Smooth muscle cell (in vitro differentiated cells): ENCODE results near the gene TMEM237. TPM values are rescaled to one million over a fixed set of nuclear protein-coding genes. Genes with fewer than 3 reads are reported as not detected.

Experiments
- DNase-seq: peaks from one replicate; lab custom pipeline; 2025; ENCODE audit not compliant: unreplicated experiment; lab: John Stamatoyannopoulos, UW
- H2AFZ ChIP-seq: fragments of 200-600 bp; sonication (generic); 2 replicates; pipeline ENCODE4 v1.6.0; 2016; ENCODE audit warnings: antibody characterized with exemption, low read depth, mild to moderate bottlenecking
- H3F3A ChIP-seq: fragments of 200-600 bp; sonication (generic); 2 replicates; pipeline ENCODE4 v1.6.0; 2017; ENCODE audit warnings: antibody characterized with exemption, low read depth
- H3K27ac ChIP-seq: fragments of 200-600 bp; sonication (generic); 2 replicates; pipeline ENCODE4 v1.5.1; 2016; ENCODE audit warnings: low read depth, mild to moderate bottlenecking
- H3K27me3 ChIP-seq: fragments of 200-600 bp; sonication (generic); 2 replicates; pipeline ENCODE4 v1.6.1; 2016; ENCODE audit warnings: low read depth, mild to moderate bottlenecking
- H3K36me3 ChIP-seq: fragments of 200-600 bp; sonication (generic); 2 replicates; pipeline ENCODE4 v1.5.1; 2016; ENCODE audit warnings: low read depth
- H3K4me1 ChIP-seq: fragments of 200-600 bp; sonication (generic); 2 replicates; pipeline ENCODE4 v1.5.1; 2016; ENCODE audit warnings: low read depth
- H3K4me2 ChIP-seq: fragments of 200-600 bp; sonication (generic); 2 replicates; pipeline ENCODE4 v1.6.0; 2016; ENCODE audit warnings: mild to moderate bottlenecking
- H3K4me3 ChIP-seq: fragments of 200-600 bp; sonication (generic); 2 replicates; pipeline ENCODE4 v1.5.1; 2016; ENCODE audit warnings: mild to moderate bottlenecking
- H3K79me2 ChIP-seq: fragments of 200-600 bp; sonication (generic); 2 replicates; pipeline ENCODE4 v1.6.0; 2016; ENCODE audit warnings: low read depth, mild to moderate bottlenecking
- H3K9ac ChIP-seq: fragments of 200-600 bp; sonication (generic); 2 replicates; pipeline ENCODE4 v1.6.0; 2016; ENCODE audit warnings: low read depth
- H3K9me3 ChIP-seq: fragments of 200-600 bp; sonication (generic); replicated peaks from 2 replicates; pipeline ENCODE4 v1.5.1; 2016; ENCODE audit warnings: low read depth
- H4K20me1 ChIP-seq: fragments of 200-600 bp; sonication (generic); 2 replicates; pipeline ENCODE4 v1.6.0; 2016; ENCODE audit warnings: low read depth
- WGBS: methylation state at CpG from one replicate; pipeline ENCODE4 v1.1.7; 2016; ENCODE audit warnings: low lambda C conversion rate; 5-methylcytosine and 5-hydroxymethylcytosine counted together
- polyA plus RNA-seq: library from polyadenylated mRNA; unstranded; fragments of >200 nt; fragmentation: Nextera tagmentation; extraction: Ambion mirVana; gene quantifications from 2 replicates; pipeline ENCODE4 v1.2.1, GENCODE V29; 2016
- total RNA-seq: library from RNA; depleted of rRNA; stranded (reverse); fragments of >200 nt; gene quantifications from 2 replicates; pipeline ENCODE4 v1.2.3, GENCODE V29; 2014
- TF ChIP-seq, protein P1 (sequence below): fragments of 200-600 bp; sonication (generic); IDR thresholded peaks from 2 replicates; pipeline ENCODE4 v1.5.1; 2017; ENCODE audit warnings: borderline replicate concordance, mild to moderate bottlenecking, antibody characterized with exemption; ENCODE audit not compliant: insufficient read depth, poor library complexity, severe bottlenecking

TMEM237 gene
- total and polyA plus RNA-seq, 2 experiments from 2014 or later = 25.6 to 47.4 TPM

DNA sequence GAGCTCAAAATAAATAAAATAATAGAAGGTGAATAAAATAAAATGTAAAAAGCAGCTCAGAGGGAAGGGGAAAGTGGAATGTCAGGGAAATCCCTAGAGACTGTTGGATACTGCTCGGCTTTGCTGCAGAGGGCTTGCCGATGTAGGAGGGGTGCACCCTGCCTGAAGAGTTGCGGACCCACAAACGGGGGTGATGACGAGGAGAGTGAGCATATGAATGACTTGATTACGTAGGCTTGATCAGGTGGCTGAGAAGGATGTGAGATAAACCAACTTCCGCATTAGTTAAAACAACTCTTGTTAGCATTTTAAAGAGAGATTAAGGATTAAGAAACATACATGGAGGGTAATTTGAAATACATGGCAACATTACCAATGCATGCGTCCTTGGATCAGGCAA lies 21.0 kb upstream of the TMEM237 start:
- no peaks in the 10 kb centered on the region for H3F3A ChIP-seq
- H3K4me3 ChIP-seq = no peak overlapping the region
- no peak overlapping the region for H3K27ac ChIP-seq
- no peaks in the 10 kb centered on the region for H3K9me3 ChIP-seq
- no peak overlapping the region for H3K4me2 ChIP-seq
- TF ChIP-seq, protein P1, sequence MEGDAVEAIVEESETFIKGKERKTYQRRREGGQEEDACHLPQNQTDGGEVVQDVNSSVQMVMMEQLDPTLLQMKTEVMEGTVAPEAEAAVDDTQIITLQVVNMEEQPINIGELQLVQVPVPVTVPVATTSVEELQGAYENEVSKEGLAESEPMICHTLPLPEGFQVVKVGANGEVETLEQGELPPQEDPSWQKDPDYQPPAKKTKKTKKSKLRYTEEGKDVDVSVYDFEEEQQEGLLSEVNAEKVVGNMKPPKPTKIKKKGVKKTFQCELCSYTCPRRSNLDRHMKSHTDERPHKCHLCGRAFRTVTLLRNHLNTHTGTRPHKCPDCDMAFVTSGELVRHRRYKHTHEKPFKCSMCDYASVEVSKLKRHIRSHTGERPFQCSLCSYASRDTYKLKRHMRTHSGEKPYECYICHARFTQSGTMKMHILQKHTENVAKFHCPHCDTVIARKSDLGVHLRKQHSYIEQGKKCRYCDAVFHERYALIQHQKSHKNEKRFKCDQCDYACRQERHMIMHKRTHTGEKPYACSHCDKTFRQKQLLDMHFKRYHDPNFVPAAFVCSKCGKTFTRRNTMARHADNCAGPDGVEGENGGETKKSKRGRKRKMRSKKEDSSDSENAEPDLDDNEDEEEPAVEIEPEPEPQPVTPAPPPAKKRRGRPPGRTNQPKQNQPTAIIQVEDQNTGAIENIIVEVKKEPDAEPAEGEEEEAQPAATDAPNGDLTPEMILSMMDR = no peak
- no peak for DNase-seq
- H3K36me3 ChIP-seq = no peaks in the 10 kb centered on the region
- H2AFZ ChIP-seq = no peak overlapping the region
- H3K9ac ChIP-seq = no peak overlapping the region
- no peaks in the 10 kb centered on the region for H4K20me1 ChIP-seq
- no peaks in the 10 kb centered on the region for H3K27me3 ChIP-seq
- 88% methylated on average over 8 of the region's 8 CpGs for WGBS
- H3K4me1 ChIP-seq = no peaks in the 10 kb centered on the region
- no peaks in the 10 kb centered on the region for H3K79me2 ChIP-seq

DNA sequence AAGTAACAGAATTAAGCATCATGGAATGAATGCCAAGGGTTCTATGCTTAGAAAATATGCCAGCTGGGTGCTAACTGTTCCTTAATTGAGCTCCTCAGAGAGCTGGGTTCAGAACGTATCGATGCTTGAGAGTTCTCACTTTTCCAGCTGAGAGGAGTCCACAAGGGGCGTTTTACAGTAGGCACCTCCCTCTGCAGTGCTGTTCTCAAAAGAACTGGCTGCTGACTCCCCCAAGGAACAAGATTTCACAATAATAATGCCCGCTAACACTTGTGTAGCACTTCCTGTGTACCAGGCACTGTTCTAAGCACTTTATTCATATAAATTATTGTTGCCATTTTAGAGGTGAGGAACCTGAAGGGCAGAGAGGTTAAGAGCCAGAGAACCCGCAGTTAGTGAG lies 18.1 kb upstream of the TMEM237 start:
- no peaks in the 10 kb centered on the region for H3K9me3 ChIP-seq
- no peaks in the 10 kb centered on the region for H4K20me1 ChIP-seq
- no peak overlapping the region for H3K4me2 ChIP-seq
- H3K4me3 ChIP-seq = no peak overlapping the region
- TF ChIP-seq, protein P1 = no peak
- no peak overlapping the region for H2AFZ ChIP-seq
- no peak overlapping the region for H3K9ac ChIP-seq
- no peaks in the 10 kb centered on the region for H3K4me1 ChIP-seq
- no peaks in the 10 kb centered on the region for H3K36me3 ChIP-seq
- H3F3A ChIP-seq = no peaks in the 10 kb centered on the region
- no peak overlapping the region for H3K27ac ChIP-seq
- no peaks in the 10 kb centered on the region for H3K79me2 ChIP-seq
- no peaks in the 10 kb centered on the region for H3K27me3 ChIP-seq
- DNase-seq = no peak
- WGBS = 75% methylated on average over 5 of the region's 5 CpGs

DNA sequence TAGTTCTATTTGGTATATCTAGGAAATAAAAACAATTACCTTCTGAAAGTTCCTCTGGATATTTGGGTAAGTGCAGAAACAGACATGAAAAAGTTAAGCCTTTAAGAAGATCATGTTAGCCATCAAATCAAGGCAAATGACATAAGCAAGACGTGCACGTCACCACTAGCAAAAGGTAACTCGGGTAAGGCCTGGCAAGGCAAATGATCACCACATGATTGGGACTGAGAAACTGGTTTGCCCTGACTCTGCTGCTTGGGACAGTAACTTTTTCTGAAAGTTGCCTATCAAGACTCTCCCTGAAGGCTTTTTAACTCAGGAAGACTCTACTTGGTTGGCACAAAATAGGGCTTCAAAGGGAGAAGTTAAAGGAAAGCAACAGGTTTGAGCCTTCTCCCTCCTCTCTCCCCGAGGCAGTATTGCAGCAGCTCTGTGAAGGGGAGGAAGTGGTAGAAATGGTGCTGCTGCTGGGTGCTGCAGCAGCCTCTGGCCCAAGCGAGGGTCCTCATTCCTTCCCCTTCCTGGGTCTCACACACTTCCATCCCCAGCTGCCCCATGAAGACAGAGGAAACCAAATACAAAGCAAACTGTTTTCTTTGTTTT lies 17.1 kb upstream of the TMEM237 start:
- H3F3A ChIP-seq = peaks cover under 1% of the 10 kb centered on the region
- H3K9ac ChIP-seq = no peak overlapping the region
- no peaks in the 10 kb centered on the region for H3K4me1 ChIP-seq
- H2AFZ ChIP-seq = no peak overlapping the region
- no peak overlapping the region for H3K4me3 ChIP-seq
- whole genome bisulfite sequencing = 72% methylated on average over 5 of the region's 5 CpGs
- no peaks in the 10 kb centered on the region for H3K36me3 ChIP-seq
- no peak overlapping the region for H3K4me2 ChIP-seq
- no peaks in the 10 kb centered on the region for H3K79me2 ChIP-seq
- H3K9me3 ChIP-seq = no peaks in the 10 kb centered on the region
- no peak for DNase-seq
- no peaks in the 10 kb centered on the region for H3K27me3 ChIP-seq
- H4K20me1 ChIP-seq = no peaks in the 10 kb centered on the region
- H3K27ac ChIP-seq = no peak overlapping the region
- TF ChIP-seq, protein P1 = no peak

DNA sequence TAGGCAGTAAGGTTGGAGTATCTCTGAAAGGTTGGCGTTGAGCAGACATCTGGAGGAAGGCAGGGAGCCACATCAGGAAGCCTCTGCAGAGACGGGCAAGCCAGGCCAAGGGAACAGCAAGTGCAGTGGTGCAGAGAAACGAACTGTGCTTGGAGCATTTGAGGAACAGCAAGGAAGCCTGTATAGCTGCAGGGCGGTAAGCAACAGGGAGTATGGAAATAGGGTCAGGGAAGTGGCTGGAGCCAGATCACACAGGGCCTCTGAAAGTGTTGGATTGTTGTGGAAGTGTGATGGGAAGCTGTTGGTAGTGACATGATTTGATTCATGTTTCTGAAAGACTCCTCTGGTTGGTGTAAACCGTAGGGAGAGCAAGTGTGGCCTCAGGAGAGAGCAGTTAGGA lies 13.4 kb upstream of the TMEM237 start:
- Histone ChIP-seq H3K4me1 (no peaks in the 10 kb centered on the region), H3K79me2 (no peaks in the 10 kb centered on the region), H2AFZ (no peak overlapping the region), H3K9ac (no peak overlapping the region), H3K27me3 (no peaks in the 10 kb centered on the region), H3K27ac (no peak overlapping the region), H4K20me1 (no peaks in the 10 kb centered on the region), H3K4me3 (no peak overlapping the region), H3K36me3 (no peaks in the 10 kb centered on the region), H3K4me2 (no peak overlapping the region), H3K9me3 (no peaks in the 10 kb centered on the region), H3F3A (peaks cover 5% of the 10 kb centered on the region)
- DNase-seq = no peak
- WGBS = 81% methylated on average over 5 of the region's 5 CpGs
- TF ChIP-seq, protein P1 = no peak
